Breast epithelium (tissue), 3 donors: ENCODE data around the gene SEC24B.
"Not testable (repeated sequence)": the region's sequence is repeated elsewhere in the genome, so short reads cannot be mapped to it uniquely, and the experiment has no call there.

Experiments
- CTCF ChIP-seq, 3 donors: fragments of 450-650 bp; IDR thresholded peaks; one replicate each; pipeline ENCODE4 v1.5.1; 2016 to 2017; ENCODE audit warnings: antibody characterized with exemption in 3 of 3, mild to moderate bottlenecking in 3 of 3, moderate library complexity in 3 of 3
- POLR2AphosphoS5 ChIP-seq, 3 donors: sonication (generic); formaldehyde crosslinking; IDR thresholded peaks; one replicate each; pipeline ENCODE4 v1.6.1; 2017; ENCODE audit warnings: antibody characterized with exemption in 3 of 3

- not testable (repeated sequence) for TF ChIP-seq POLR2AphosphoS5, CTCF (IDR thresholded peaks at IDR 0.05)
Measured at GRCh38 chr4:109579997-109580396, 146.4 kb downstream of the SEC24B start.
